Thoracic aorta (tissue), 2 donors: ENCODE measurements around the gene TRPM5. TPM values are rescaled to one million over a fixed set of nuclear protein-coding genes. Genes with fewer than 3 reads are reported as not detected.

Experiments used
- ATAC-seq: fragments of 150-250 bp; one replicate; pipeline ENCODE4 v1.8.0; 2017; ENCODE audit warnings: low read depth; ENCODE audit not compliant: insufficient number of reproducible peaks, low FRiP score
- DNase-seq: peaks from one replicate; pipeline ENCODE4 v3.0.0-alpha.2; 2020; ENCODE audit warnings: low spot score
- H3K27ac ChIP-seq, 2 donors: fragments of 200-600 bp; sonication (generic); 1 replicate in 1 of 2; 2 replicates in 1 of 2; pipeline ENCODE4 v1.5.1; 2016; ENCODE audit warnings: mild to moderate bottlenecking in 2 of 2, moderate library complexity in 2 of 2
- H3K27me3 ChIP-seq: fragments of 200-600 bp; sonication (generic); replicated peaks from 2 replicates; pipeline ENCODE4 v1.6.0; 2016; ENCODE audit warnings: mild to moderate bottlenecking; ENCODE audit not compliant: insufficient read depth
- H3K36me3 ChIP-seq: fragments of 200-600 bp; sonication (generic); one replicate; pipeline ENCODE4 v1.5.1; 2016
- H3K4me1 ChIP-seq, 2 donors: fragments of 200-600 bp; sonication (generic); 1 replicate in 1 of 2; 2 replicates in 1 of 2; pipeline versions ENCODE4 v1.5.1 to v1.6.0; 2016; ENCODE audit warnings: low read depth in 2 of 2, mild to moderate bottlenecking in 1 of 2; ENCODE audit not compliant: control insufficient read depth in 1 of 2
- H3K4me3 ChIP-seq: fragments of 200-600 bp; sonication (generic); 2 replicates; pipeline ENCODE4 v1.5.1; 2016; ENCODE audit warnings: mild to moderate bottlenecking
- H3K9me3 ChIP-seq: fragments of 200-600 bp; sonication (generic); 2 replicates; pipeline ENCODE4 v1.5.1; 2016
- total RNA-seq, 2 donors: library from RNA; depleted of rRNA; stranded (reverse); fragments of >200 nt; gene quantifications; one replicate each; pipeline versions ENCODE4 v1.1.0 to v1.2.3, GENCODE V29; 2016
- TF ChIP-seq, protein P1 (sequence below): fragments of 200-600 bp; sonication (generic); IDR thresholded peaks from one replicate; pipeline ENCODE4 v1.5.1; 2019; ENCODE audit warnings: antibody characterized with exemption

The TRPM5 gene
- total RNA-seq, 2 donors from 2014 or later: not detected

DNA sequence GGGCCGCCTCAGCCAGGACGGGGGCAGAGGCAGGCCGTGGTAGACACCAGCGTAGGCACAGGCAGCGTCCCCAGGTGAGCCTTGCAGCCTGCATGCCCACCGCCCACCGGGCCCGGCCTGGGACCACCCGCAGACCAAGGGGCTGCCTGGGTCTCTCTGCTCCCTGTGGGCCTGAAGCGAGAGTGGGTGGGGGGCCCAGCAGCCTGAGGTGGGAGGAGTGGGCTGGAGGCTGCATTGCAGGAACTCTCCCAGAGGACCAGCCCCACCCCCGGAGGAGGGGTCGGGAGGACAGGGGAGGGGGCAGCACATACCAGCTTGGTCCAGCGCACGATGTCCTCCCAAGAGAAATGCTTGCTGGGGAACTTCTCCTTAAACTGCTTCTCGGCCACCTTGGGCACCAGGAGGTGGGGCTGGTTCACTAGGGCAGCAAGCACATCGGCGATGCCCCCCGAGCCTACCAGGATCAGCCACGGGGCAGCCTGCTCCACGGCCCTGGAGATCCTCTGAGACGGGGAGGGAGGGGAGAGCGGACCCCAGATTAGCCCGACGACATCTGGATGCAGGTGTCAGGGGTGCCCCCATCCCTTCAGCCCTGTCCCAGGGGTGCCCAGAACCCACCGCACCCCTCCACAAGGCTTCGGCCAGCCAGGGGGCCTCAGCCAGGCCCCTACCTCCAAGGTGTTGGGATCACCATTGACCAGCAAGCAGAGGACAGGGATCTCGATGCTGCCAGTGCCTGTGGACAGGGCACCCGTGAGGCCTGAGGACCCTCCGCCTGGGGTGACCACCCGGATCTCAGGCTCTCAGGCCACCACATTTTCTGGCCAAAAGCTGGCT, 26.2 kb downstream of the TRPM5 start:
- H3K4me3 ChIP-seq: no peak overlapping the region
- DNase-seq (no peak), ATAC-seq (no peak)
- no peak overlapping the region for H3K27ac ChIP-seq
- no peaks in the 10 kb centered on the region for H3K36me3 ChIP-seq
- TF ChIP-seq, protein P1, sequence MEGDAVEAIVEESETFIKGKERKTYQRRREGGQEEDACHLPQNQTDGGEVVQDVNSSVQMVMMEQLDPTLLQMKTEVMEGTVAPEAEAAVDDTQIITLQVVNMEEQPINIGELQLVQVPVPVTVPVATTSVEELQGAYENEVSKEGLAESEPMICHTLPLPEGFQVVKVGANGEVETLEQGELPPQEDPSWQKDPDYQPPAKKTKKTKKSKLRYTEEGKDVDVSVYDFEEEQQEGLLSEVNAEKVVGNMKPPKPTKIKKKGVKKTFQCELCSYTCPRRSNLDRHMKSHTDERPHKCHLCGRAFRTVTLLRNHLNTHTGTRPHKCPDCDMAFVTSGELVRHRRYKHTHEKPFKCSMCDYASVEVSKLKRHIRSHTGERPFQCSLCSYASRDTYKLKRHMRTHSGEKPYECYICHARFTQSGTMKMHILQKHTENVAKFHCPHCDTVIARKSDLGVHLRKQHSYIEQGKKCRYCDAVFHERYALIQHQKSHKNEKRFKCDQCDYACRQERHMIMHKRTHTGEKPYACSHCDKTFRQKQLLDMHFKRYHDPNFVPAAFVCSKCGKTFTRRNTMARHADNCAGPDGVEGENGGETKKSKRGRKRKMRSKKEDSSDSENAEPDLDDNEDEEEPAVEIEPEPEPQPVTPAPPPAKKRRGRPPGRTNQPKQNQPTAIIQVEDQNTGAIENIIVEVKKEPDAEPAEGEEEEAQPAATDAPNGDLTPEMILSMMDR: no peak
- no peaks in the 10 kb centered on the region for H3K4me1 ChIP-seq
- H3K9me3 ChIP-seq: no peaks in the 10 kb centered on the region
- H3K27me3 ChIP-seq: no peaks in the 10 kb centered on the region

DNA sequence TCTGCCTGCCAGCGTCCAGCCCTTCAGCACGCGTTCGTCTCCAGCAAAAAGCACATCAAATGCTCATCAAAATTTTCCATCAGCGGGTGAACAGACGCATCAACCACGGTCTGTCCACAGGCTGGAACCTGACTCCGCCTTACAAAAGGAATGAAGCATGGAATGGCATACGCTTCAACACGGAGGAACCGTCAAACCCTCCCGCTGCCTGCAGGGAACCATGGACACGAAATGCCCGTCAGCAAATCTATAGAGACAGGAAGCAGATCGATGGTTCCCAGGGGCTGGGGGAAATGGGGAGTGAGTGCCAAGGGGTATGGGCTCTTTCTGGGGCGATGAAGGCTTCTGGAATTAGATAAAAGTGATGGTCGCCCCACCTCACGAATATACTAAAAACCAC, 27.5 kb downstream of the TRPM5 start:
- Histone ChIP-seq H3K36me3 (no peaks in the 10 kb centered on the region), H3K4me1 (no peaks in the 10 kb centered on the region), H3K27me3 (no peaks in the 10 kb centered on the region), H3K9me3 (no peaks in the 10 kb centered on the region), H3K4me3 (no peak overlapping the region), H3K27ac (no peak overlapping the region)
- no peak for DNase-seq
- no peak for ATAC-seq
- TF ChIP-seq, protein P1: no peak

DNA sequence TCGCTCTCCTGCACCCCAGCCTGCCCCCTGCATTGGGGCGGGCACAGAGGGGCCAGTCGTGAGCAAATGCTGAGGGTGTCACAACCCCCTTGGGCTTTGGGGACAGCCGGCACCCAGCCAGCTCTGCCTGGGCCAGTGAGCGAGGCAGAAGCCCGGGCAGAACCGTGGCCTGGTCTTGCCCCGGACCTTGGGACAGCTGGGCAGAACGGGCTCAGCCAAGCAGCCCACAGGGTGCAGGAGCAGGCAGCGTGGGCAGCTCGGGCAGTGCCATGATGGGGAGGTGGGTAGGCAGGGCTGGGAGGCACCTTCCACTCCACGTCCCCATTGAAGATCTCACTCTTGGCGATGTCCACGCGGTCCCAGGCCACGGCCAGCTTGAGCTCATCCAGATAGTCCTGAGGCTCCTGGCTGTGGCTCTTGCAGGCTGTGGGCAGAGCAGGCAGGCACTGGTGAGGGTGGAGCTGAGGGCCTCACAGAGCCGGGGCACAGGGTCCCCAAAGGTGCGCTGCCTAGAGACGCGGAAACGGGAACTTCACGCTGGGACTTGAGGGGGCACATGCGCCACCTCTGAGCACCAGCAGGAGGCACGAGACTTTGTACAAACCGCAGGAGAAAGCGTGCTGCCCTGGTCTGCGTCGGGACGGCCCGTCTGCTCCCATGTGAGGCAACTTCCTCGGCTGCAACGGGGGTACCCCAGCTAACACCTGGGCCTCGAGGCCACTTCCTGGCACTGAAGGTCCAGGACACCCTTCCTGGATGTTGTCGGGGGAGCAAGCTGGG, 28.5 kb downstream of the TRPM5 start:
- H3K4me1 ChIP-seq: no peaks in the 10 kb centered on the region
- ATAC-seq: no peak
- TF ChIP-seq, protein P1: no peak
- no peak overlapping the region for H3K4me3 ChIP-seq
- H3K27ac ChIP-seq: no peak overlapping the region
- H3K9me3 ChIP-seq: no peaks in the 10 kb centered on the region
- H3K27me3 ChIP-seq: no peaks in the 10 kb centered on the region
- no peak for DNase-seq
- H3K36me3 ChIP-seq: no peaks in the 10 kb centered on the region

DNA sequence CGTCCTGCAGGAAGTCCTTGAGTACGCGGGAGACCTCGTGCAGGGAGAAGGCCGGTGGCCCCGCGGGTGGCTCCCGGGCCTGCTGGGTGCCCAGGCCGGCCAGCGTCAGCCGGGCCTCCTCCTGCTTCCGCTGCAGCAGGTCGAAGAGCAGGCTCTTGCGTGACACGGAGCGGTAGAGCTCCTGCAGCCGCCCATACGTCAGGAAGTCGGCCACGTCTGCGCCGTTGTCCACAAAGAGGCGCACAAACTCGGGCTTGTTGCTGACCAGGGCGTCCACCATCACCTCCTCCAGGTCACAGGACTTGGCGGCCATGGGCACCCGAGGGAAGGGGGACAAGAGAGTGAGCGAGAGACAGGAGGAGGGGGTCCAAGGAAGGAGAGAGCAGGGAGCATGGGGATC, 29.1 kb downstream of the TRPM5 start:
- H3K9me3 ChIP-seq: no peaks in the 10 kb centered on the region
- ATAC-seq: no peak
- no peaks in the 10 kb centered on the region for H3K27me3 ChIP-seq
- H3K4me1 ChIP-seq: no peaks in the 10 kb centered on the region
- no peak overlapping the region for H3K27ac ChIP-seq
- no peak for DNase-seq
- H3K4me3 ChIP-seq: no peak overlapping the region
- TF ChIP-seq, protein P1: no peak
- no peaks in the 10 kb centered on the region for H3K36me3 ChIP-seq

DNA sequence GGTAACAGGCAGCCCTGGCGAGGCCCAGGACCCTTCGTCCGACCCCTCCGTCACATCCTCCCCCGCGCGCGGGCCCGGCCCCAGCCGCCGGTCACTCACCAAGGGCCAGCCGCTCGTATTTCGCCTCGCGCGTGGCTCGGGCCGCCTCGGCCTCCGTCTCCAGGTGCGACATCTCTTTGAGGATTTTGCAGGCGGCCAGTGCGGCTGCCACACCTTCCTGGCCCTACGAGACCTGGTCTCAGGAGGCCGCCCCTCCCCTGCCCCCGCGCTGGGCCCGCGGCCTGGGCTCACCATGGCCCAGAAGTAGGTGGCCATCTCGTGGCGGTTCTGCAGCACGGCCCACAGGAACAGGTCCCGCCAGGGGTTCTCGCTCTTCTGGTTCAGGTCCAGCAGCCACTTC, 29.7 kb downstream of the TRPM5 start:
- H3K4me3 ChIP-seq: no peak overlapping the region
- DNase-seq (no peak), ATAC-seq (no peak)
- TF ChIP-seq, protein P1: no peak
- no peaks in the 10 kb centered on the region for H3K36me3 ChIP-seq
- H3K9me3 ChIP-seq: no peaks in the 10 kb centered on the region
- H3K27ac ChIP-seq: no peak overlapping the region
- H3K27me3 ChIP-seq: no peaks in the 10 kb centered on the region
- no peaks in the 10 kb centered on the region for H3K4me1 ChIP-seq
